HepG2 (cell line): ENCODE data around the gene SLC22A23. TPM values are rescaled to one million over a fixed set of nuclear protein-coding genes. Genes with fewer than 3 reads are reported as not detected.

Source experiments
- ARNT ChIP-seq: fragments of 450-650 bp; IDR thresholded peaks from 2 replicates; pipeline ENCODE4 v1.6.1; 2017
- CBX5 ChIP-seq: sonication (generic); formaldehyde crosslinking; IDR thresholded peaks from 2 replicates; pipeline ENCODE4 v1.4.0; 2020; ENCODE audit warnings: missing genetic modification reagents, borderline replicate concordance
- CREBL2 ChIP-seq: sonication (generic); formaldehyde crosslinking; IDR thresholded peaks from 2 replicates; pipeline ENCODE4 v1.8.1; 2023; ENCODE audit warnings: missing genetic modification reagents, mild to moderate bottlenecking, borderline replicate concordance
- DPF2 ChIP-seq: sonication (generic); formaldehyde crosslinking; IDR thresholded peaks from 2 replicates; pipeline ENCODE4 v1.4.0; 2020; ENCODE audit warnings: mild to moderate bottlenecking, low read depth, missing genetic modification reagents, borderline replicate concordance
- RAD21 ChIP-seq: fragments of 450-650 bp; formaldehyde crosslinking; IDR thresholded peaks from 2 replicates; pipeline ENCODE4 v1.5.0; 2020; ENCODE audit warnings: mild to moderate bottlenecking
- RELA ChIP-seq: sonication (generic); formaldehyde crosslinking; IDR thresholded peaks from 2 replicates; pipeline ENCODE4 v1.4.0; 2020; ENCODE audit warnings: missing genetic modification reagents
- RFX3 ChIP-seq: IDR thresholded peaks from 2 replicates; pipeline ENCODE4 v1.6.1; 2016; ENCODE audit warnings: missing biosample characterization, missing genetic modification reagents
- SMAD3 ChIP-seq: sonication (generic); formaldehyde crosslinking; IDR thresholded peaks from 2 replicates; pipeline ENCODE4 v1.4.0; 2020; ENCODE audit warnings: missing genetic modification reagents
- SNAPC4 ChIP-seq: sonication (generic); formaldehyde crosslinking; IDR thresholded peaks from 2 replicates; pipeline ENCODE4 v1.4.0; 2020; ENCODE audit warnings: mild to moderate bottlenecking, missing genetic modification reagents
- SOX13 ChIP-seq, 3 experiments: fragments of 450-650 bp in 1 of 3; sonication (generic) in 1 of 3; formaldehyde crosslinking in 1 of 3; IDR thresholded peaks in 2 of 3; conservative IDR thresholded peaks in 1 of 3; 2 replicates each; pipeline versions ENCODE4 v1.5.0 to v1.6.1; 2016 to 2020; ENCODE audit warnings: antibody characterized with exemption in 1 of 3, mild to moderate bottlenecking in 1 of 3, missing compliant biosample characterization in 1 of 3, missing genetic modification reagents in 1 of 3, moderate library complexity in 1 of 3
- SP4 ChIP-seq: sonication (generic); formaldehyde crosslinking; IDR thresholded peaks from 2 replicates; pipeline ENCODE4 v1.8.1; 2023; ENCODE audit warnings: mild to moderate bottlenecking, missing genetic modification reagents
- SRSF4 ChIP-seq: fragments of 200-400 bp; formaldehyde crosslinking; IDR thresholded peaks from one replicate; pipeline ENCODE4 v1.6.1; 2018; ENCODE audit warnings: mild to moderate bottlenecking, low read depth, low read length, moderate library complexity; ENCODE audit not compliant: poor library complexity, severe bottlenecking
- ZBED4 ChIP-seq: sonication (generic); formaldehyde crosslinking; IDR thresholded peaks from 2 replicates; pipeline ENCODE4 v1.4.0; 2020; ENCODE audit warnings: missing genetic modification reagents, borderline replicate concordance
- ZNF552 ChIP-seq: sonication (generic); formaldehyde crosslinking; IDR thresholded peaks from 2 replicates; pipeline ENCODE4 v1.9.0; 2022; ENCODE audit warnings: missing genetic modification reagents, mild to moderate bottlenecking, borderline replicate concordance
- ZNF777 ChIP-seq: sonication (generic); formaldehyde crosslinking; IDR thresholded peaks from 2 replicates; pipeline ENCODE4 v1.4.0; 2020; ENCODE audit warnings: missing genetic modification reagents
- ZNF780A ChIP-seq: sonication (generic); formaldehyde crosslinking; IDR thresholded peaks from 2 replicates; pipeline ENCODE4 v1.8.0; 2022; ENCODE audit warnings: mild to moderate bottlenecking, missing genetic modification reagents, moderate library complexity
- polyA plus RNA-seq, 8 experiments: library from polyadenylated mRNA; depleted of rRNA in 3 of 8; stranded (reverse) in 7 of 8; unstranded in 1 of 8; fragments of >200 nt; fragmentation: Illumina TruSeq in 4 of 8; extraction: Trizol in 4 of 8; gene quantifications; 2 replicates each; pipeline versions ENCODE4 v1.2.1 to v1.2.3, GENCODE V29; 2011 to 2016; ENCODE audit warnings: low read depth in 4 of 8, missing spikeins in 1 of 8, mixed read lengths in 1 of 8; ENCODE audit not compliant: insufficient read depth in 1 of 8
- total RNA-seq, 5 experiments: library from RNA; depleted of rRNA; stranded (reverse); fragments of >200 nt; fragmentation: Illumina TruSeq; extraction: Trizol; gene quantifications; 2 replicates each; pipeline ENCODE4 v1.2.3, GENCODE V29; 2016; ENCODE audit warnings: low read depth in 1 of 5
- TF ChIP-seq, protein P1 (sequence below): sonication (generic); formaldehyde crosslinking; conservative IDR thresholded peaks from 2 replicates; pipeline ENCODE4 v1.4.0; 2020; ENCODE audit warnings: missing genetic modification reagents

SLC22A23 gene
- total and polyA plus RNA-seq, 2 of the 13 experiments (the other 11 are each of a cell fraction or from before 2014, with no cell fraction given) = 11.8 to 17.5 TPM

- peak; percentile 20; the same call in 1 of the 2 replicates for TF ChIP-seq SMAD3 (CRISPR knock-in tag)
- no peak for TF ChIP-seq ZNF777 (CRISPR knock-in tag)
- no peak for TF ChIP-seq DPF2 (CRISPR knock-in tag)
- TF ChIP-seq, protein P1, sequence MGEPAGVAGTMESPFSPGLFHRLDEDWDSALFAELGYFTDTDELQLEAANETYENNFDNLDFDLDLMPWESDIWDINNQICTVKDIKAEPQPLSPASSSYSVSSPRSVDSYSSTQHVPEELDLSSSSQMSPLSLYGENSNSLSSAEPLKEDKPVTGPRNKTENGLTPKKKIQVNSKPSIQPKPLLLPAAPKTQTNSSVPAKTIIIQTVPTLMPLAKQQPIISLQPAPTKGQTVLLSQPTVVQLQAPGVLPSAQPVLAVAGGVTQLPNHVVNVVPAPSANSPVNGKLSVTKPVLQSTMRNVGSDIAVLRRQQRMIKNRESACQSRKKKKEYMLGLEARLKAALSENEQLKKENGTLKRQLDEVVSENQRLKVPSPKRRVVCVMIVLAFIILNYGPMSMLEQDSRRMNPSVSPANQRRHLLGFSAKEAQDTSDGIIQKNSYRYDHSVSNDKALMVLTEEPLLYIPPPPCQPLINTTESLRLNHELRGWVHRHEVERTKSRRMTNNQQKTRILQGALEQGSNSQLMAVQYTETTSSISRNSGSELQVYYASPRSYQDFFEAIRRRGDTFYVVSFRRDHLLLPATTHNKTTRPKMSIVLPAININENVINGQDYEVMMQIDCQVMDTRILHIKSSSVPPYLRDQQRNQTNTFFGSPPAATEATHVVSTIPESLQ = 0 out of 2 replicates have a peak, but pooled peaks have one; percentile 41
- TF ChIP-seq SOX13 (IDR thresholded peaks at IDR 0.05) = no peak
- TF ChIP-seq SOX13 (CRISPR knock-in tag; conservative IDR thresholded peaks at IDR 0.05 in 1 of 2, IDR thresholded peaks at IDR 0.05 in 1 of 2) = no peak
- TF ChIP-seq RAD21 (CRISPR knock-in tag) = no peak
- TF ChIP-seq SNAPC4 (CRISPR knock-in tag) = no peak
- no peak for TF ChIP-seq SRSF4
- TF ChIP-seq RELA (CRISPR knock-in tag) = no peak
- no peak for TF ChIP-seq CREBL2 (CRISPR knock-in tag)
- no peak for TF ChIP-seq ZBED4 (CRISPR knock-in tag)
- TF ChIP-seq ARNT = no peak
- TF ChIP-seq SP4 = no peak
- TF ChIP-seq ZNF780A = 0 out of 2 replicates have a peak, but pooled peaks have one; percentile 1
- TF ChIP-seq CBX5 (CRISPR knock-in tag) = peak; percentile 43; the same call in 1 of the 2 replicates
- TF ChIP-seq ZNF552 (CRISPR knock-in tag) = no peak
- no peak for TF ChIP-seq RFX3
These were observed 197.3 kb downstream of the SLC22A23 start (continued) for GRCh38 chr6:3259491-3259958.
